HG02763 (cell line): ENCODE measurements around the gene ARL15.

Experiments
- ATAC-seq: cut with Tn5 transposase; IDR thresholded peaks from one replicate; pipeline ENCODE4 v1.9.1; 2021; ENCODE audit warnings: mild to moderate bottlenecking, moderate library complexity; ENCODE audit not compliant: unreplicated experiment

ARL15 gene

DNA sequence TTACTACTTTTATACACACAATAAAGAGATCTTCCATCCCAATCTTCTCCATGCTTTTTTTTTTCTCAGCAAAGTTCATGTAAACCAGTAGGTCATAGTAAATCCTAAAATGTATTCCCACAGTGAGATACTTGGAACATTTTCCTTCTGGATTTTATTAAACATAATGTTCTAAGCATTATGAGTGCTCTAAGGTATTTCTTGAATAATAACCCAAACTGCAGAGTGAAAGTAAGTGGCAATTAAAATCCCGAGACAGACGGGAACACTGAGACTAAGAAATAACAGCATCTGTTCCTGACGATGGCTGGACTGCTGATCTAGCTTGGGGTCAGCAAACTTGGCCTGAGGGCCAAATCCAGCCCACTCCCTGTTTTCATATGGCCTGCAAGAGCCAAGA, 359.8 kb downstream of the ARL15 start:
- ATAC-seq: no peak

DNA sequence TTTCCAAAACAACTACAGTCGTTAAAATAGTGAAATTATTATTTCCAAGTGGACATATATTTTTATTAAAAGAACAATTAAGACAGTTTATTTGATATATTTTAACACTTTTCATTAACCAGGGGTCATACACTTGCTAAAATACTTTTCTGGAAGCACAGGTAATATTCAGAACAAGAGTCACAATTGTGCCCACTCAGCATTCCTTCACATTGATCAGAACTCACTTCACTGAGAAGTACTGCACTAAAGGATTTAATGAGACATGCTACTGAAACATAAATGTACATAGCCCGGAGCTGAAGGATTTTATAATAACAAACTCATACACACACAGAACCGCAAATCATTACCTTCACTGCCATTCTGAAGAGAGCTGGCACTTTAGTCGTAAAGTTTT, 361.8 kb downstream of the ARL15 start:
- ATAC-seq: no peak

DNA sequence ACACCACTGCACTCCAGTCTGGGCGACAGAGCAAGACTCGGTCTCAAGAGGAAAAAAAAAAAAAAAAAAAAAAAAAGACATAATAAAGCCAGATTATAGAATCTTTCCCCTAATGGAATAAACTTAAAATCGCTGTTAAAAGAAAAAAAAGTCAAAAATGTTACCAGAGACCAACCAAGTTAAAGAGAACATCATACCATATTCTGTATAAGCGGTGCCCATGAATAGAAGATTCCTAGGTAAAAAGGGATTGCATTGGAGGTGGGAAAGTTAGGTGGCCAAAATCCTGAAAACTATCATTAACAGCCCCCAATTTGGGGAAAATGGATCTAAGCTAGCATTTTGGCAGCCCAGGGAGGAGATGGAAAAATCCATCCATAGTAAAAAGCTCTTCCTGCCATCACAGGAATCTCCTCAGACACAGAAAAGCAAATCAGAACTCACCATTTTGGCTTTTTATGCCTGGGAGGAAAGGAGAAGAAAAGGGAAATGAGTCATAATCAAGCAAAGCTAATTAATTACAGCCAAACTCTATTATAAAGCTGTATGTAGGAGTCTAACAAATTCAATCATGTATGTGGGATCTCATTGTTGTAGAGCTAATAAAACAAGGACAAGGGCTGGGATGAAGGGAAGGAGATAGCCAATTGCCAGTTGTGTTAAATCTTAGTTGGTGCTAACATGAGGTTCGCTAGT, 363.8 kb downstream of the ARL15 start:
- ATAC-seq: no peak

DNA sequence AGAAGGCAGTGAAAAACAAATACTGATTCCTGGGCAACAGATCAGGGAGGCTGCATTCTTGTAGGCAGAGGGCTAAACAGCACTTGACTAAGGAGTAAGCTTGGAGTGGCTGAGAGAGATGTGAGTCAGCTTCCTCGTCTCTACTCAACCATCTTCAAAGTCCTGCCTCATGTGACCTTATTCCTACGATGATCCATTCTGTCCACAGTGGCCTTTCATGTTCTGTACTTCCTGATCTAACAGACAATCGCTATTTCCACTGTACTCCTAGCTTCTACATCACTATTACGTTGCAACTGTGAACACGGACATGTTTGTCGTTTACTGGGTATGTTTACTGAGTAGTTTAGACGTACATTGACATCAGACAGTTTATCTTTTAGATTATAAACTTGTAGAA, 365.4 kb downstream of the ARL15 start:
- ATAC-seq: no peak

DNA sequence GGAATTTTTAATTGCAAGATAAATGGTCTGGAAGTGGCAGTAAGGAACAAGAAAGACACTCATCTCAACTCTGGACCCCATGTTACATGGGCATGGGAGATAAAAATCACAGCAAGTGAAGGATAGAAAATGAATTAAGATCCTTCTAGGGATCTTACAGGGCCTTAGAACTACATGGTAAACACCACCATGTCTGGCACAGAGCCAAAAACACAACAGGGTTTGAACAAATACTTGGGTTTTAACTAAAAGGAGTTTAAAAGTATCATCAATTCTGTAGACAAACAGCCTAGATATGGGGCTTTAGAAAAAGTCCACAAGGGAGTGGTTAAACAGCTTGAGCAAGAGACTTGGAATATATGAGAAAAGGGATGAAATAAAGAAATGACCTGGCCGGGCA, 366.4 kb downstream of the ARL15 start:
- ATAC-seq: no peak

DNA sequence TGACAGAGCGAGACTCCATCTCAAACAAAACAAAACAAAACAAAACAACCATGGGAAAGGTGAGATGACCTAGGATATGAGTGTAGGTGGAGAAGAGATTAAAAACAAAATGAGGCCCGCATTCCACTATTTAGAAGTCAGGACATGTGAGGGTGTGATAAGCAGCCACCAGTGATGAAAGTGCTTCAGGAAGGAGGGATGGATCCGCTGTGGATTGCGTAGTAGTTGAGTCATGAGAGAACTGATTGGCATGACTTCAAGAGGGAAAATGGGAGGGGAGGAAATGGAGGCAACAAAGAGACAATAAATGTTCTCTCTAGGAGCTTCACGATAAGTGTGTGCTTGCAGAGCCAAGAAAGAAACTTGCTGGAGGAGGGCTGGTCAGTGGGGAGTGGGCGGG, 367.6 kb downstream of the ARL15 start:
- ATAC-seq: no peak

DNA sequence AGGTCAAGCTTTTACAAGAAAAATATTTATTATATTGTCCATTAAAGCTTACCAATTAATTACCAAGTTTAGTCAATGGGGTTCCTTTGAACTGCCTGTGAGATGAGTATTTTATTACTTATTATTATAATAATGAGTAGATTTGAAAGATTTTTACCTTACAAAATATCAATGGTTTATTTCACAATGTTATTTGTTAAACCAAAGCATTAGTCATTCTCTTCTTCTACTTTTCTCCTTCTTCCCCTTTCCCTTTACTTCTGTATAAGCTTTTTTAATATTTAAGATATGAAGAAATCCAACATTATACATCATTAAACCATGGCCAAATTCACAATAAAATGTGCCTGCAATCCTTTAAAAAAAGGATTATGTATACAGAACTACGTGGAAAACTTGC, 369.5 kb downstream of the ARL15 start:
- ATAC-seq: no peak

DNA sequence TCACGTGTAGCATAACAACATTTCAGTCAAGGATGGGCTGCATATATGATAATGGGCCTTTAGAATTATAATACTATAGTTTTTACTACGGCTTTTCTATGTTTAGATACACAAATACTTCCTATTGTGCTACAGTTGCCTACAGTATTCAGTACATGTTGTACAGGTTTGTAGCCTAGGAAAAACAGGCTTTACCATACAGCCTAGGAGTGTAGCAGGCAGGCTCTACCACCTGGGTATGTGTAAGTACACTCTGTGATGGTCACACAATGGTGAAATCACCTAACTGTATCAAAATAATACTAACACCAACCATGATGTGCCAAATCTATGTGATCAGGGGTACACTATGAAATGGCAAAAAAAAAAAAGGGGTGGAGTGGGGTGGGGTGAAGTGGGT, 372.9 kb downstream of the ARL15 start:
- no peak for ATAC-seq

DNA sequence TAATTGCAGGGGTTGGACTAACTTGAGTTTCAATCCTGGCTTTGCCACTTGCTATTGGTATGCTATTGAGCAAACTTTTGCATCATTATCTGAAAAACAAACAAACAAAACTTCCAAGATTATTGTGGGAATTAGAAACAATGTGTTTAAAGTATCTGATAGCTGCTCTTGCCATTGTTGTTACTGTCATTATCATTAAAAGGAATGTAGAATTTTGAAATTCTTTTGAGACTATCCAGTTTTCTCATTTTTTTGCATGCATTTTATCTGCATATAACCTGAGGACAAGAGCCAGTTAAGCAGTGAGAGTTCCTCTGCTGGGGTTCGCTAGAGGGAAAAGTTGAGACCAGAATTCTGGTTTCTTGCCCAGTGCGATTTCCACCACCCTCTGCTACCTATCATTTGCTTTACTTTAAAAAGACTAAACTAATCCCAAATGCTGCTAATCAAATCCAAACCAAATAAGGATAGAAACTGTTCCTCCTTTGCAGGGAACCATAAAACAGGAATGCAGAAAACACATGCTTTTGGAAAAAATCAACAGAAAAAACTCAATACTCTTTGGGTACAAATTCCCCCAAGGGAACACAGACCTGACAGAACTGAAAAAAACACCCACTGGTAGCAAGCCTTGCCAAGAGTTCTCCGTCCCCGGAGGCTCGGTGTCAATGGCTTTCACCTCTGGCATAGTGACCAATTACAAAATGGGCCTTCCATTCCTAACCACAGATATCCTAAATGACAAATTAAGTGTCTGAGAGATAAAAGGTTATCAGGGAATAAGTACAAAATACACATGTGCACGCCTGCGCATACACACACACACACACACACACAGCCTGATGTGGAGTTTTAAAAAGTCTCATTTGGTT, 373.7 kb downstream of the ARL15 start:
- ATAC-seq: no peak

DNA sequence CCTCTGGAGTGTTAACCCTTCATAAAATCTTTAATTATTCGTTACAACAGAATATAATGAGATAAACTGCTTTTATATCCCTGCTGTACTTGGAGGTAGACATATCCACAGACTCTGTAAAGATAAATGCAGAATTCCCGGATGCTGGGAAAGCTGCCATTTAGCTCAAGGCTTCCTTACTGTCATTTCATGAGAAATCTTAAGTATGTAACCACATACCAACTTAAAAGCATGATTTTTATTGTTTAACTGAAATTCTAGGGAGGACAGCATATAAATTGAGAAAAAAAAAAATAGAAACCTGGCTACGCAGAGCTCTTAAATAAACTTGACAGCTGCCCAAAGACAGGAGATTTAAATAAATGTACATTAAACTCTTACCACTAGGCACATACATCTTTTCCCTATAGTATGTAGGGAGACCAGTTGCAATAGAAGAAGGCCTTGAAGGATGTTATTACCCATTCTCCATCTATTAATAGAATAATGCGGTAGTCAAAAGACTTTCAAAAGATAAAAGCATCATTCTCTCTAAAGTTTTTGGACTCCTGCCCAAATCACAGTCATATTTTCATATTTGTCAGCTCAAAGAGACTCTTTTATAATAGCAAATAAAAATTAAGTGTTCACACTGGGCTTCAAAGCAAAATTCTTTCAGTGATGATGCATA, 376.1 kb downstream of the ARL15 start:
- no peak for ATAC-seq

DNA sequence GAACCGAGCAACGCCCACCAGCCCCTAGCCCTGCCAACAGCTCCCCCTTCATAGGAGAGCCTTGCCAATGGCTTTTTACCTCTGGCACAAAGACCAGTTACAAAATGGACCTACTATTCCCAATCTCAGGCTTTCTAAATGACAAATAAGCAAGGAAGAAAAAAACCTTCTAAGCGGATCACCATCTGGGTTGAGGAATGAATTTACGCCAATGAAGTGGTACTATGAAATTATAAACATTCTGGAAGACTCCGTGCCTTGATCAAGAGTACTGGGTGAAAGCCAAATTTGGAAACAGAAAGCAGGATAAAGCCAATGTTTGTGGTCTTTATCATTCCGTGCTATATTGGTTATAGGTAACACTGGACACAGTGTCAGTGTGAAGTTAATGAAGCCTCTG, 378.0 kb downstream of the ARL15 start:
- no peak for ATAC-seq

DNA sequence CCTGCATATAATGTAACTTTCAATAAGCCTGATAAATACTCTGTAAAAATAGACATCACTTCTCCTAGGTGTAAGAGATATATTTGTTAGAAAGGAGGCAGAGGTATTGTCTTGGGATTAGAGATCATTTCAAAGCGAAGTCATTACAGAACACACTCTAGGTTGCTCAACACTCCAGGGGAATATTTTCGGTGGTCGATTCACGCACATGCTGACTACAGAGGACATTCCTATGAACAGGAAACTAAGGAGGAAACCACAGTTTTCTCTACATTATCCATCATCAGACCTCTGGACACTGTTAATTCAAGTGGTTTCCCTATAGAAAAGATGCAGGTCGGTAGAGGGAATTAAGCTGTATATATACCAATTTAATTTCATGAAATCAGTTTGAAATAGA, 379.9 kb downstream of the ARL15 start:
- no peak for ATAC-seq

DNA sequence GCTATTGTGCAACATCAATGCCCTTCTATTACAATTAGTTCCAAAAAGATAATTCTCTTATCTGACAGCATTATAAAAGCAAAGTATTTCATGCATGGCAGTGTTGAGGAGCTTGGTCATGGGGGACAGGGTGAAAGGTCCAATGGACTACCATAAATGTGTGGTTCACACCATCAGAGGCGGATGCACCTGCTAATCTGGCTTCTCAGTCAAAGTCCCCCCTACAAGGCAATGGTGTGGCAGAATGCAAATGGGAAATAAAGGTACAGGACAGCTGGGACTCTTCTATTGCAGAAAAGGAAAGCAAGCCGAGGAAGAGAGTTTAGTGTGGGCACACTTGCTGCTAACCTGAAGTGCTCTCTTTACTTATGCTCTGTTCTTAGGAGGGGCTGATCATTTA, 380.8 kb downstream of the ARL15 start:
- ATAC-seq: no peak

DNA sequence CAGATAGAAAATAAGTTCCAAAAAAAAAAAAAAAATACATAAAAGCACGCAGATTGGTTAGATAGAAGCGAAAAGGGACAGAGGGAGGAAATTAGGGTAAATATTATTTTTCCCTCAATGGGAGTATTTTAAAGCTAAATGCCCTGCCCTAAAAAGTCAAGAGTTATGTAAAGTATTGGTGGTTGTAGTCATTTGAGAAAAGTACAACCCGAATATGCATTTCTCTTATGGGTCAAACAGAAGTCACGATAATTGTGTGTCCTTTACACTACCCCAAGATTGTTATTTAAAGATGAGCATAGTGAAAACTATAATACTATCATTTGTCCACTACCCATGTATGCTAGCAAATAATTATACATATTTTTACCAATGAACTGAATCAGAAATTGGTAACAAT, 381.2 kb downstream of the ARL15 start:
- no peak for ATAC-seq

DNA sequence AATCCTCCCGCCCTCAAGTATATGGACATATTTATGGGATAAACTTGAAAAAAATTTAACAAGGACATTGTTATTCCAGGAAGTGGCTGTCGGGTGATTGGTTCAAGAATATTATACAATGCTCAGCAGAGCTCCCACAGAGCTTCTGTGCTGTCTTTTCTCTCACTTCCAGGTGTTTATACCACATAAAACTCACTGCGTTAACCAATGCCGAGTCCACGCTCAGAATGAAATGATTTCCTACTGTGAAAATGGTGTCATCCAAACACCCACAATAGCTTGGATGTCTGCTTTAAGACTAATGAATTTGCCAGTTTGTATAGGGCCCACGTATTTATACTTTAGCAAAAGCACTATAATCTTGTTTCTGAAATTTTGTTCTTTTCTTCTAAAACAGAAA, 381.7 kb downstream of the ARL15 start:
- no peak for ATAC-seq

DNA sequence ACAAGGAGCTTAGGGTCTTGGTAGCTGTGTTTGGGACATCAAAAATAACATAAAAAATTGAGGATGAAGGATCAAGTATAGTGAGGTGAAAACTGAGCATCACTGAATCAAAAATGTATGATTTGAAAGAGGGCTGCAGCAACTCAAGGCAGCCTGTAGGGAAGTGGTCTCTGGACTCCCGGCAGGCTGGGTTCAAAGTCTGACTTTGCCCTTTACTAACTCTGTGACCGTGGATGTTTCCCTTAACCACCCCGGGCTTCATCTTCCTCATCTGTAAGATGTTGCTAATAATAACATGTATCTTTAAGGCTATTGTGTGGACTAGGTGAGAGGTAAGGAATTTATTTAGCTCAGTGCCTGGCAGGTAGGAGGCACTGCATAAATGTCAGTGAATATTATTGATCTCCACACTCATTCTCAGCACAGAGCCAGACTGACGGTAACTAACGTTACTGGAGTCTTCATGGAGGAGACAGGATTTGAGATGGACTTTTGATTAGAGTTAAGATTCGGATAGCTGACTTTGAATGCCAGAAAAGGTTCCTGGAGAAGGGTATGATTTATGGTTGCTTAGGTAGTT, 382.6 kb downstream of the ARL15 start:
- ATAC-seq: no peak

DNA sequence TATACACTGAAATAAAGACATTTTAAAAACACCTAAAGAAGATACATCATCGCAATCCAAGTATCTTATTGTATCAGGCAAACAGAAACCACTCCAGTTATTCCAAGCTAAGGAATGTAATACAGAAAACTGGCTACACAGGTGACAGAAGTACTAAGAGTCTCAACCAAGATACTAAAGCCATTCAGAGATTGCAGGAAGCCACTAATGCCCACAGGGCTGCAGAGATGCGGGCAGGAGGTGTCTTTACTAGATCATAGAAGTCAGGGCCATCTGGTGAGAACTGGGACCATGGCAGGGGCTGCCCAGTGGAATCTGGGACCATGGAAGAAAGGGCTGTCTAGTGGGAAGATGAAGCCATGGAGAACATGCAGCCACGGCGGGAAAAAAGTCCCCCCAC, 384.3 kb downstream of the ARL15 start:
- no peak for ATAC-seq

DNA sequence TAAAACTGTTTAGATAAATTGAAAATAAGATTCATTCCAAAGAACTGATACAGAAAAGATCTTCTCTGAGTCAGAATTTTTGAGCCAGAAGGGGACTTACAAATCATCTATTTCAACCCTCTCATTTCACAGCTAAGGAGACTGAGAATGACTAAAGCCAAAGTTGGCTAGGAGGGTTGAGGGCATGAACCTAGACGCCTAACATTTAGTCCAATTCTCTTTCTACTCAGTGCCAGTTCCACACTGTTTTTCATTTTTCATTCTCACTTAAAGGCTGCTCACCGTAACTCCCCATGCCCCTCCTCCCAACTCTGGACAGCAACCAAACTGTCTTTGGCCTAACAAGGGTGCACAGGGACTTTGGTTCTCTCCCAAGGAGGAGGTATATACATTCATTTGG, 386.0 kb downstream of the ARL15 start:
- no peak for ATAC-seq

DNA sequence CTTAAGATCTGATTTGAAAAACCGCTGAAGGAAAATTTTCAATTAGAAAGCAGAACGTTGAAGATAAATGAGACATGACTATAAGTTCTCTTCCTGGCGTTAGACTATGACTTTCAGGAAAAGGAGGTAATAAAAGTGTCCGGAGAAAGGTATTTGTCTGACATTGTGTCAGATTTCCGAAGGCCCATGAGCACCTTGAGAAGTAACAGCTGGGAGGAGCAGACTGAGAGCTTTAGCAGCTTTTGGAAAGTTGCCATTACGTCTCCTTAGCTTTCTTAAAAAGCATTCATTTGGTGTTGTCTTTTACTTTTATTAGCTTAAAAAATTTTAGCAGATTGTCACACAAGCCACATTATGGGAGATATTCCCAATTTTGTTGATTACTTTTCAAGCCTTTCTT, 386.4 kb downstream of the ARL15 start:
- no peak for ATAC-seq

DNA sequence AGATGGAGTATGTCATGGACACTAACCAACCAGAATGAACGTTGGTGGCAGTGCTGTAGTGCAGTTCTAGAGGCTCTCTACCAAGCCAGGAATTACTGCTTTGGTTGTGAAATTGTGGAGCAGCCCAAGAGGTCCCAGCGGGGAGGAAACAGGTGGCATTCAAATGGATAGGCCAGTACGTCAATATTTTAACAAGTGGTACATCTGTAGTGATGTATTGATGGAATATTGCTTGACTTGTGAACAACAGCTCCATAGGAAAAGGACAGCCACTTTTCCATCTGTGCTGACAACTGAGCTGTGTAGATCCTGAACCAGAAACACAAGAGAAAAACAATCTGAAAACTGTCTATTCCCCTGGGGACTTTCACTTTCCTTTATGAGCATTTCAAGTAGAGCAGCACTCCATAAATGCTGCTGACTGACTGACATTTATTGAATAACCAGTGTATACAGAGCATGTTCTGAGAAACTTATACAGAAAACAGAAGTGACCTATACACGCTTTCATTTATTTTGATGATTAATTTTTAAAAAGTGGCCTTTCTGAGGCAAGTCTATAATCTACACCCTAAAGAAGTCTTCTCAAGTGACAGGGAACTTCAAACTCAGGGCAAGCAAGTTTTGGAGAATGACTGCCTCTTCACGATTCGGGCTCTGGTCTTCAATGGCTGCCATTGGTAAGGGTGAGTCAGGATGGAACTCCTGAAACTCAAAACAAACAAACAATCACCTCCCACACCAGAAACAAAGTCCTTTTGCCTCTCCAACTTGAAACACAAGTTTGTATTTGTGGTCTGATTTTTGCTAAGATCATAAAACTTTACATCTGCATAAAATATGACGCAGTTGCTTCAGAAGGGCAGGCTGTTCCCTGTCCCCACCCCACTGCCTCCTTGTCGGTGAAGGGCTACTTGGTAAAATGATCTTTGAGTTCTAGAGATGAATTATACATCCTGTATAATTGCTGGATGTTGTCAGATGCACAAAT, 387.6 kb downstream of the ARL15 start:
- ATAC-seq: no peak
